HG02798 (cell line): ENCODE data around the gene KCNAB2.

Experiments used
- ATAC-seq: cut with Tn5 transposase; IDR thresholded peaks from one replicate; pipeline ENCODE4 v1.9.1; 2021; ENCODE audit warnings: mild to moderate bottlenecking; ENCODE audit not compliant: unreplicated experiment, poor library complexity

Gene KCNAB2

GRCh38 chr1:6045561-6045960 is at the start of gene KCNAB2:
TSS of gene KCNAB2 (plus strand) at chr1:6045888. CDS start at chr1:6051537, 5,649 bp downstream.
- no peak for ATAC-seq

GRCh38 chr1:5996641-5997270 is 48.9 kb upstream of the KCNAB2 start:
- no peak for ATAC-seq

- no peak for ATAC-seq
Measured at GRCh38 chr1:5997316-5997715, 48.4 kb upstream of the KCNAB2 start.

GRCh38 chr1:5998051-5998905 is 47.4 kb upstream of the KCNAB2 start:
- ATAC-seq = no peak

- ATAC-seq = no peak
Measured at GRCh38 chr1:5998906-5999301, 46.8 kb upstream of the KCNAB2 start.

GRCh38 chr1:5999711-6000443 is 45.8 kb upstream of the KCNAB2 start:
- no peak for ATAC-seq

- no peak for ATAC-seq
Measured at GRCh38 chr1:6000444-6001288, 45.0 kb upstream of the KCNAB2 start.

GRCh38 chr1:6001992-6002576 is 43.6 kb upstream of the KCNAB2 start:
- no peak for ATAC-seq

GRCh38 chr1:6002714-6003501 is 42.8 kb upstream of the KCNAB2 start:
- ATAC-seq = no peak

- ATAC-seq = no peak
Measured at GRCh38 chr1:6003568-6004411, 41.9 kb upstream of the KCNAB2 start.

GRCh38 chr1:6004412-6005123 is 41.1 kb upstream of the KCNAB2 start:
- ATAC-seq = no peak

GRCh38 chr1:6005276-6005917 is 40.3 kb upstream of the KCNAB2 start:
- no peak for ATAC-seq

GRCh38 chr1:6006882-6007281 is 38.8 kb upstream of the KCNAB2 start:
- ATAC-seq = no peak

- ATAC-seq = no peak
Measured at GRCh38 chr1:6007318-6008083, 38.2 kb upstream of the KCNAB2 start.

GRCh38 chr1:6008084-6008415 is 37.6 kb upstream of the KCNAB2 start:
- ATAC-seq = no peak

- no peak for ATAC-seq
Measured at GRCh38 chr1:6008696-6009095, 37.0 kb upstream of the KCNAB2 start.
